AG09319 (cell line): ENCODE measurements around the gene FTSJ3.

Source experiments
- DNase-seq: peaks from one replicate; pipeline ENCODE4 v3.0.0-alpha.2; 2010; ENCODE audit warnings: low read depth; ENCODE audit errors: extremely low read depth
- CTCF ChIP-seq: IDR thresholded peaks from 2 replicates; pipeline ENCODE4 v1.5.1; 2011; ENCODE audit warnings: low read depth, mild to moderate bottlenecking, inconsistent platforms, low read length, moderate library complexity

FTSJ3 gene

GRCh38 chr17:63786117-63786516 lies 41.3 kb downstream of the FTSJ3 start:
- no peak for TF ChIP-seq CTCF
- no peak for DNase-seq

GRCh38 chr17:63785556-63785955 lies 41.9 kb downstream of the FTSJ3 start:
- no peak for DNase-seq
- no peak for TF ChIP-seq CTCF

- no peak for DNase-seq
- TF ChIP-seq CTCF: no peak
Observed at GRCh38 chr17:63783522-63783921, 43.9 kb downstream of the FTSJ3 start.

- no peak for DNase-seq
- TF ChIP-seq CTCF: no peak
Observed at GRCh38 chr17:63780928-63781327, 46.5 kb downstream of the FTSJ3 start.

GRCh38 chr17:63780507-63780906 lies 47.0 kb downstream of the FTSJ3 start:
- DNase-seq: no peak
- no peak for TF ChIP-seq CTCF

GRCh38 chr17:63775420-63775819 lies 52.0 kb downstream of the FTSJ3 start:
- no peak for TF ChIP-seq CTCF
- DNase-seq: no peak

GRCh38 chr17:63774969-63775265 lies 52.5 kb downstream of the FTSJ3 start:
- DNase-seq: no peak
- TF ChIP-seq CTCF: no peak
